GM21447 (cell line): ENCODE measurements around the gene SPEN.
"Not testable (repeated sequence)": the region's sequence is repeated elsewhere in the genome, so short reads cannot be mapped to it uniquely, and the experiment has no call there.

Experiments used
- ATAC-seq: cut with Tn5 transposase; IDR thresholded peaks from one replicate; pipeline ENCODE4 v1.9.1; 2021; ENCODE audit not compliant: unreplicated experiment

The SPEN gene

DNA sequence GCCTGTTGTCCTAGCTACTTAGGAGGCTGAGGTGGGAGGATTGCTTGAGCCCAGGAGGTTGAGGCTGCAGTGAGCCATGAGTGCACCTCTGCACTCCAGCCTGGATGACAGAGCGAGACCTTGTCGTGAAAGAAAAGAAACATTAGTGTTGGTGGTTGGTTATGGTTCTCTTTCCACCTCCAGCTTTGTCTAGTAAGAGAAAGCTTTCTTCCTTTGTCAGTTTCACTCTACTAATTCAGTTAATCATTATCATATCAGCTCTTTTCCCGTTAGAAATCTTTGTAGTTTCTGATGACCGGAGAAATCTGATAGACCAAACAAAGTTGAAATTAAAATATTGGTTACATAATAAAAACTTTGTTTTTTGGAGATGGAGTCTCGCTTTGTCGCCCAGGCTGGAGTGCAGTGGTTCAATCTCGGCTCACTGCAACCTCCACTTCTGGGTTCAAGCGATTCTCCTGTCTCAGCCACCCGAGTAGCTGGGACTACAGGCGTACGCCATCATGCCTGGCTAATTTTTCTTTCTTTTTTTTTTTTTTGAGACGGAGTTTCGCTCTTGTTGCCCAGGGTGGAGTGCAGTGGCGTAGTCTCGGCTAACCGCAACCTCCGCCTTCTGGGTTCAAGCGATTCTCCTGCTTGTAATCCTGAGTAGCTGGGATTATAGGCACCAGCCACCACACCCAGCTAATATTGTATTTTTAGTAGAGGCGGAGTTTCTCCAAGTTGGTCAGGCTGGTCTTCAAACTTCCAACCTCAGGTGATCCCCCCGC lies 49.5 kb downstream of the SPEN start:
- not testable (repeated sequence) for ATAC-seq

GRCh38 chr1:15899266-15899665 lies 51.8 kb downstream of the SPEN start:
- no peak for ATAC-seq

GRCh38 chr1:15900662-15901279 lies 53.3 kb downstream of the SPEN start:
- ATAC-seq, result no peak

DNA sequence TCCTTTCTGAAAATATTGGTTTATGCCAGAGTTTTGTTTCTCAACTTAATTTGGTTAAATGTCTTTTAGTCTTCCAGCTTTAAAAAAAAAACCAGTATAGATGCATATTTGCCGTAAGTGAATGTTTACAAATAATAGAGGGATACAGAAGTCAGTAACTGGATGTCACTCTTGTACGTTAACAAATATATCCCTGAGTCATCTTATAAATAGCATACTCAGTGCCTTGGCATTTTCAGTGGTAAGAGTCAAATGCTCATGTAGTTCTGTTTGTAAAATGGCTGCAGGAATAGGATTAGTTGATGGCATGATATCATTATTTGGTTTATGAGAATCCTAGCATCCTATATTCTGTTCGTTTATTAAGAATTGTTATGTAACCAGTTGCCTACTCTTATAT lies 55.4 kb downstream of the SPEN start:
- ATAC-seq, result no peak

GRCh38 chr1:15908597-15908996 lies 61.1 kb downstream of the SPEN start:
- no peak for ATAC-seq

GRCh38 chr1:15911141-15911540 lies 63.6 kb downstream of the SPEN start:
- ATAC-seq, result no peak

GRCh38 chr1:15911927-15912326 lies 64.4 kb downstream of the SPEN start:
- ATAC-seq, result no peak

- ATAC-seq, result not testable (repeated sequence)
These were observed 66.1 kb downstream of the SPEN start for GRCh38 chr1:15913607-15914006.

GRCh38 chr1:15915991-15916390 lies 68.5 kb downstream of the SPEN start:
- ATAC-seq, result no peak

DNA sequence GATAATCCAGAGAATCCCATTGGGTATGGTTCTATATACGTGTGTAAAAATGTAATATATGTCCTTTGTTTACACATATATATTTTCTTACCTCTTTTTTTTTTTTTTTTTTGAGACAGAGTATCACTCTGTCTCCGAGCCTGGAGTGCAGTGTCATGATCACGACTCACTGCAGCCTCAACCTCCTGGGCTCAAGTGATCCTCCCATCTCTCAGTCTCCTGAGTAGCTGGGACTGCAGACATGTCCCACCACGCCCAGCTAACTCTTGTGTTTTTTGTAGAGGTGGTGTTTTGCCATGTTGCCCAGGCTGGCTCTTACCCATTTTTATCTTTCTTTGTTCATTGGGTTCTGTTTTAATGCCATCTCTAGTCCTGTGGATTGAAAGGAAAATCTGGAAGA lies 68.9 kb downstream of the SPEN start:
- ATAC-seq, result no peak

DNA sequence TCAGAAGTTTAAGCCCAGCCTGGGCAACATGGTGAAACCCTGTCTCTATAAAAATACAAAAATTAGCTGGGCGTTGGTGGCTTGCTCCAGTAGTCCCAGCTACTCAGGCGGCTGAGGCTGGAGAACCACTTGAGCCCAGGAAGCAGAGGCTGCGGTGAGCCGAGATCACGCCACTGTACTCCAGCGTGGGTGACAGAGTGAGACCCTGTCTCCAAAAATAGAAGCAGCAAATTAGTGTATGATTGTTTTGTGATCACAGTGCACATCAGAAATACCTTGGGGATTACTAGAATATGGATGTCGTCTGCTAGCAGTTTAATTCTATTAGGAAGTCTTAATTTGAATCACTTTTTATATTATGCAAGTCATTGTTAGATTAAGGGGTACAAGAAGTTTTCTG lies 69.4 kb downstream of the SPEN start:
- ATAC-seq, result no peak

DNA sequence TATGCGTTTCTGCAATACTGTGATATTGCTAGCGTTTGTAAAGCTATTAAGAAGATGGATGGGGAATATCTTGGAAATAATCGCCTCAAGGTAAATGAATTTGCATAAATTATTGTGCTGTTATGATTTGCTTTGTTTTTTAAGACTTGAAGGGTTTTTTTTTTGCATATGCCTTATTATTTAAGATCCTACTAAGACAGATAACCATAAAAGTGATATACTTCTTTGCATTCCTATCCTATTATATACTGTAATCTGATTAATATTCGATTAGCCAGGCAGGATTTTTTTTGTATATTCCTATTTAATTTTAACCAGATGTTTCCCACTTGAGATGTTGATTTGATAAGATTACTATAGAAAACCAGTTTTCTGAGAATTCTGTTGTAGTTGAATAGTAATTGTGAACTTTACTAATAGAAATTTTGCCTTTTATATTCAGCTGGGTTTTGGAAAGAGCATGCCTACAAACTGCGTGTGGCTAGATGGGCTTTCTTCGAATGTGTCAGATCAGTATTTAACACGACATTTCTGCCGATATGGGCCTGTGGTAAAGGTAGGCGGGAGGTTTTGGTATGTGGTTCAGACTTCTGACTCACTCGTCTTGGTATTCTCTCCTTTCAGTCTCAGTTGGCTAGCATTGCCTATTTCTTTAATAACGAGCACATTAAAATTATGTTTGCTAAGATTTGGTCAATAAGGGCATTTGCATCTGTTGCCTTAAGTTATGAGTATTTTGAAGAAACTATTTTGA lies 71.6 kb downstream of the SPEN start:
- ATAC-seq, result peak; percentile 74

DNA sequence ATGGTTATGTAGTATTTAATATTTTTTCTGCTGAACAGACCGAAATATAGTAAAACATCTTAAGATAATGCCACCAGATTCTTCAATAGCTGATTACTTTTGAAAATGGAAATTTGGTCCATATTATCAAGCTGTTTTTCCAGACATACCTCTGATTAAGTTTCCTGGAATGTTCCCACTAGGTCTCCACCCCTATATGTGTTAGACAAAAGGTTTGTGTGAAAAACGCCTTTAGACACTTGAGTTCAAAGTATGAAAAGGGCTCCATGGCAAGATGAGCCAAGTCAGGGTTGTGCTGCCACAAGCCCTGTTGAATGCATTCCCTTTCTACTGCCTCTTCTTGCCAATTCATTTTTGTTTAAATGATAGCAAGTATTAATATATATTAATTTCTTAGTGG lies 75.7 kb downstream of the SPEN start:
- ATAC-seq, result no peak

- not testable (repeated sequence) for ATAC-seq
These were observed 78.9 kb downstream of the SPEN start for GRCh38 chr1:15926448-15926847.

DNA sequence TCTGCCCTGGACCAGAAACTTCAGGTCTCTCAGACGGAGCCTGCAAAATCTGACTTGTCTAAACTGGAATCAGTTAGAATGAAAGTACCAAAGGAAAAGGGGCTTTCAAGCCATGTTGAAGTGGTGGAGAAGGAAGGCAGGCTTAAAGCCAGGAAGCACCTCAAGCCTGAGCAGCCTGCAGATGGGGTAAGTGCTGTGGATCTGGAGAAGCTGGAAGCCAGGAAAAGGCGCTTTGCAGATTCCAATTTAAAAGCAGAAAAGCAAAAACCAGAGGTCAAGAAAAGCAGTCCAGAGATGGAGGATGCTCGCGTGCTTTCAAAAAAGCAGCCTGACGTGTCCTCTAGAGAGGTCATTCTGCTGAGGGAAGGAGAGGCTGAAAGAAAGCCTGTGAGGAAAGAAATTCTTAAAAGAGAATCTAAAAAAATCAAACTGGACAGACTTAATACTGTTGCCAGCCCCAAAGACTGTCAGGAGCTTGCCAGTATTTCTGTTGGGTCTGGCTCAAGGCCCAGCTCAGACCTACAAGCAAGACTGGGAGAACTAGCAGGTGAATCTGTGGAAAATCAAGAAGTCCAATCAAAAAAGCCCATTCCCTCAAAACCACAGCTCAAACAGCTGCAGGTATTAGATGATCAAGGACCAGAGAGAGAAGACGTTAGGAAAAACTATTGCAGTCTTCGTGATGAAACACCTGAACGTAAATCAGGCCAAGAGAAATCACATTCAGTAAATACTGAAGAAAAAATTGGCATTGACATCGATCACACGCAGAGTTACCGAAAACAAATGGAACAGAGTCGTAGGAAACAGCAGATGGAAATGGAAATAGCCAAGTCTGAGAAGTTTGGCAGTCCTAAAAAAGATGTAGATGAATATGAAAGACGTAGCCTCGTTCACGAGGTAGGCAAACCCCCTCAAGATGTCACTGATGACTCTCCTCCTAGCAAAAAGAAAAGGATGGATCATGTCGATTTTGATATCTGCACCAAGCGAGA lies 81.8 kb downstream of the SPEN start:
- ATAC-seq, result no peak

- ATAC-seq, result no peak
These were observed 83.9 kb downstream of the SPEN start for GRCh38 chr1:15931401-15931800.

DNA sequence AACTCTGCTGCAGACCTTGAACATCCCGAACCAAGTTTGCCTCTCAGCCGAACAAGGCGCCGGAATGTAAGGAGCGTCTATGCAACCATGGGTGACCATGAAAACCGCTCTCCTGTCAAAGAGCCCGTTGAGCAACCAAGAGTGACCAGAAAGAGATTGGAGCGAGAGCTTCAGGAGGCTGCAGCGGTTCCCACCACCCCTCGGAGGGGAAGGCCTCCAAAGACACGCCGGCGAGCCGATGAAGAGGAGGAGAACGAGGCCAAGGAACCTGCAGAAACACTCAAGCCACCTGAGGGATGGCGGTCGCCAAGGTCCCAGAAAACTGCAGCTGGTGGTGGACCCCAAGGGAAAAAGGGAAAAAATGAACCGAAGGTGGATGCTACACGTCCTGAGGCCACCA lies 84.4 kb downstream of the SPEN start:
- no peak for ATAC-seq

DNA sequence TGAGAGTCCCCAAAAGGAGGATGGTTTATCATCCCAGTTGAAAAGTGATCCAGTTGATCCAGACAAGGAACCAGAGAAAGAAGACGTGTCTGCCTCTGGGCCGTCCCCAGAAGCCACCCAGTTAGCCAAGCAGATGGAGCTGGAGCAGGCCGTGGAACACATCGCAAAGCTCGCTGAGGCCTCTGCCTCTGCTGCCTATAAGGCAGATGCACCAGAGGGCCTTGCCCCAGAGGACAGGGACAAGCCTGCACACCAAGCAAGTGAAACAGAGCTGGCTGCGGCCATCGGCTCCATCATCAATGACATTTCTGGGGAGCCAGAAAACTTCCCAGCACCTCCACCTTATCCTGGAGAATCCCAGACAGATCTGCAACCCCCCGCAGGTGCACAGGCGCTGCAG lies 85.1 kb downstream of the SPEN start:
- no peak for ATAC-seq

GRCh38 chr1:15933684-15934083 lies 86.2 kb downstream of the SPEN start:
- ATAC-seq, result no peak

DNA sequence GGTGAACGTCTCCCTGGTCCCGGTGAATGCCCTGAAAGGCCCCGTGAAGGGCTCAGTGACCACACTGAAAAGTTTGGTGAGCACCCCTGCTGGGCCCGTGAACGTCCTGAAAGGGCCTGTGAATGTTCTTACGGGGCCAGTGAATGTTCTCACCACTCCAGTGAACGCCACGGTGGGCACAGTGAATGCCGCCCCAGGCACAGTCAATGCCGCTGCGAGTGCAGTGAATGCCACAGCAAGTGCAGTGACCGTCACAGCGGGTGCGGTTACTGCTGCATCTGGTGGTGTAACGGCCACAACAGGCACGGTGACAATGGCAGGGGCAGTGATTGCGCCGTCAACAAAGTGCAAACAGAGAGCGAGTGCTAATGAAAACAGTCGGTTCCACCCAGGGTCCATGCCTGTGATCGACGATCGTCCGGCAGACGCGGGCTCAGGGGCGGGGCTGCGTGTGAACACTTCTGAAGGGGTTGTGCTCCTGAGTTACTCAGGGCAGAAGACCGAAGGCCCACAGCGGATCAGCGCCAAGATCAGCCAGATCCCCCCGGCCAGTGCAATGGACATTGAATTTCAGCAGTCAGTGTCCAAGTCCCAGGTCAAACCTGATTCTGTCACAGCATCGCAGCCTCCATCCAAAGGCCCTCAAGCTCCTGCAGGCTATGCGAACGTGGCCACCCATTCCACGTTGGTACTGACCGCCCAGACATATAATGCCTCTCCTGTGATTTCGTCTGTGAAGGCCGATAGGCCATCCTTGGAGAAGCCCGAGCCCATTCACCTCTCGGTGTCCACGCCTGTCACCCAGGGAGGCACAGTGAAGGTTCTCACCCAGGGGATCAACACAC lies 86.9 kb downstream of the SPEN start:
- ATAC-seq, result no peak
